ENCODE measurements around the gene TP53INP2.
"Not testable (repeated sequence)": the region's sequence is repeated elsewhere in the genome, so short reads cannot be mapped to it uniquely, and the experiment has no call there.

TP53INP2 gene

DNA sequence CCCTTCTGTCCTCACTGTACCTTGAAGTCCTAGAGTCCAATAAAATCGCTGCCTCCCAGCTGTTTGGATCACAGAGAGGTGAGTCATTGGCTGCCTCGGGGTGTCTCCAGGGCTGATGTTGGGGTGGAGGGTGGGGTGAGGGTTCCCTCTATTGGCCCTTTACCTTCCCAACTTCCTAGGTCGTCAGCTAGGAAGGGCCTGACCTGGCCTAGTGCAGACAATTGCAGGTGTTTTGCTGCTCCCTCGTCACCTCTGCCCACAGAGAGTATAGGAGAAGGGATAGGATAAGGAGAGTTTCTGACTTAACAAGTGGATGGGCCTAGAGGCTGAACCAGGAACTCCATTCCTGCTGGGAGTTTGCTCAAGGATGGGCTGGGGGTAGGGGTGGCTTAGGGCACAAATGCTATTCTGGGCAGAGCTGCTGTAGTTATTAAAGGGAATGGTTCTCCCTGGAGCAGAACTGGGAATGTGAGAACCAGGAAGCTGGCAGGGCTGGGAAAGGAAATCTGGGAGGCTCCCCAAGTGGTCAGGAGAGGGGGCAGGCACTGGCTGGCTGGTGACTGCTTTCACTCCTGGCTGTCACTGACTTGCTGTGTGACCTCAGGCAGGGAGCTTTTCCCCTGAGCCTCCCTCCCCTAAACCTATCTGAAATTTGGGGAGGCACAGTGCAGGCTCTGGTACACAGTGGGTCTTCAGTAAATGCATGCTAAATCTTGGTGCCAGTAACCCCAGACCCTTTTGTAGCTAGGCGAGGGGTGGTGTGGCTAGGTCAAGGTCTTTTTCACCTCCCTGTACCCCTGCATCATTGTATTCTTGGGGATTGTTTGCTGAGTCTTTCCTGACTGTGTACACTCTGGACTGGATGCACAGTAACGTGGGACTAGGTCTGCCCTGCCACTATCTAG lies 1.5 kb downstream of the TP53INP2 start:
- no peak for DNase-seq (ENCODE audit: low read depth)

DNA sequence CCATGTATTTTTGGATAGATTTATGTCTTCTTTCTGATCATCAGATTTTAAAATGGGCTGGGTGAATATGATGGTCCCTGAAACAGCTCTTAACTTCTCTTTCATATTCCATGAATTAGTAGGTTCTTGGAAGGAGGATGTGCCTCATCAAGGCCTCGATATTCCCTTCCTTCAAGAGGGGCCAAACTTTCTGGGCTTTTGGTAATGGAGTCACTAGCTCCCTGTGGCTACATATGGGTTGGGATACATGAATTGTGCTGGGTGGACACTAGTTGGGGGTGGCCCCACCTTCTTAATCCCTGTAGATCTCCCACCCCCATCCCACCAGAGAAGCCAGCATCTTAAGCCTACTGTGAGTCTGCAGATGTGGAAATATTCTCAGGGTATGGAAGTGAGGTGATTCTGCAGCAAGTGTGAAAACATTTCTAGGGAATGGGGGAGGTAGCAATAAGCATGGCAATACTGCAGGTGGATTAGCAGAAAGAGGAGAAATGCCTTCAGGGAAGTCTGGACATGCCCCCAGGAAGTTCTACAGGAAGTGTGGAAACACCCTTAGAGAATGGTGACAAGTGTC lies 2.2 kb downstream of the TP53INP2 start:
- no peak for DNase-seq (ENCODE audit: low read depth)

DNA sequence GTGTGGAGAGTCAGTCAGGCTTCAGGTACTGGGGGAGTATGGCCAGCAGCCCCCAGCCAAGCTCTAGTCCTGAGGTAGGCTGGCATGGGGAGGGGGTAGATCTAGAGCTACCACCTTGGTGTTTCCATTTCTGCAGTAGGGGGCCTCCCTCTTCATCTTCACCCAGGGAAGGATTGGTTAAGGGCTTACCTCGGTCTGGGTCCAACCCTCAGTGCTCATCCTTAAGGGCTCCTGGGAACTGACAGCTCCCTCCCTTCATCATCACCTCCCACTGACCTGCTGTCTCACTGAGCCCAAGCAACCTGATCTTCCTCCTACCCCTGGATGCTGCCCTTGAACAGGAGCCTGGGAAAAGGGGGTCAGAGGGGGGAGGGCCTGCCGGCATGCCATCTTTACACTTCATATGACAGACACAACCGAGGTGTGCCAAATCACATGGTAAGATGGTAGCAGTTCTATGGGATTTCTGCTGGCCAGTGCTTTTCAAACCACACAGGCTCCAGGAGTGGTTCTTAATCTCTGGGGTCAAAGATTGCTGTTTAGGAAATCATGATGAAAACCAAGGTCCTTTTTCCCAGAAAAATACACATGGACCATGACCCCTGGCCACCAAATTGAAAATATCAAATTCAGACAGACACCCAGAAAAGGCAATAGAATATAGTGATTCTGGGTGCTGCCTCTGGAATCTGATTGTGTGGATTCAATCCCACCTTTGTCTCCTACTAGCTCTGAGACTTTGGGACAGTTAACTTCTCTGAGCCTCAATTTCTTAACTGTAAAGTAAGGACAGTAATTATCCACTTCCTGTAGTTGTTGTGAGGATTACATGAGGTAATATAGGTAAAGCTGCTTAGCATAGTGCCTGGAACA lies 3.0 kb downstream of the TP53INP2 start:
- no peak for DNase-seq (ENCODE audit: low read depth)

DNA sequence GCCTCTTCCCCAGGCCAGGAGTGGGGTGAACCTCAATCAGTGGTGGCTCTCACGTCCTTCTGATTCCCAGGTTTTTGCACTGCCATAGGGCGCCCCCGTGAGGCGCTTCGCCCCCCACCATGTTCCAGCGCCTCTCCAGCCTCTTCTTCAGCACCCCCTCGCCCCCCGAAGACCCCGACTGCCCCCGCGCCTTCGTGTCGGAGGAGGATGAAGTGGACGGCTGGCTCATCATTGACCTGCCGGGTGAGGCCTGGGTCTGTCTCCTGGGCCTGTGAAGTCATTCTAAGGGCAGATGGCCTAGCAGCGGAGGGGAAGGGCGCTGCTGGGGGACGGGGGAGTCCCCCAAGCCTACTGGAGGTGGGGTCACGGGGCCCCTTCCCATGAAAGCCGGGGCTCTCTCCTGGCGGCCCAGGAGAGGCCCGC lies 4.5 kb downstream of the TP53INP2 start:
- DNase-seq (ENCODE audit: low read depth) = no peak

DNA sequence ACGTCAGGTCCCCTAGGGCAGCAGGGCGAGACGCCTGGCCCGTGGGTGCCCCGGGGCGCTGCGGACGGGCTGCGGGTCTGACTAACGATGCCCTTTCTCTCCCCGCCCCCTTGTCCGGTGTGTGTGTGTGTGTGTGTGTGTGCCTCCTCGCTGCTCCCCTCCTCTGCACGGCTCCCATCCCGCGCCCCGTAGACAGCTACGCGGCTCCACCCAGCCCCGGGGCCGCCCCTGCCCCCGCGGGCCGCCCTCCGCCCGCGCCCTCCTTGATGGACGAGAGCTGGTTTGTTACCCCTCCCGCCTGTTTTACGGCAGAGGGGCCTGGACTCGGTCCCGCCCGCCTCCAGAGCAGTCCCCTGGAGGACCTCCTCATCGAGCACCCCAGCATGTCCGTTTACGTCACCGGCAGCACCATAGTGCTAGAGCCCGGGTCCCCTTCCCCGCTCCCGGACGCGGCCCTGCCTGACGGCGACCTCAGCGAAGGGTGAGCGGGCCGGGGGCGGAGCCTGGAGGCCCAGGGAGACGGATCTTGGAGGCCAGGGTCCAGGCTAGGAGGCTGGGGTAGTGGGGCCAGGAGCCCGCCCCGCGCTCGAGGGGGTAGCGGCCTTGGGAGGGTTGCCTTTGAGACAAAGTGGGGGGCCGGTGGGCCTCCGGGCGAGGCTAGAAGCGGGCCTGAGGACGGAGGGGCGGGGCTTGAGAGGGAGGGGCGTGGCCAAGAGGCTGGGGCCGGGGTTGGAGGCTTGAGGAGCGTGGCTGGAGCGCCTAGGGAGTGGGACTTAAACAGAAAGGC lies 5.1 kb downstream of the TP53INP2 start:
- peak; percentile 43 for DNase-seq (ENCODE audit: low read depth)

DNA sequence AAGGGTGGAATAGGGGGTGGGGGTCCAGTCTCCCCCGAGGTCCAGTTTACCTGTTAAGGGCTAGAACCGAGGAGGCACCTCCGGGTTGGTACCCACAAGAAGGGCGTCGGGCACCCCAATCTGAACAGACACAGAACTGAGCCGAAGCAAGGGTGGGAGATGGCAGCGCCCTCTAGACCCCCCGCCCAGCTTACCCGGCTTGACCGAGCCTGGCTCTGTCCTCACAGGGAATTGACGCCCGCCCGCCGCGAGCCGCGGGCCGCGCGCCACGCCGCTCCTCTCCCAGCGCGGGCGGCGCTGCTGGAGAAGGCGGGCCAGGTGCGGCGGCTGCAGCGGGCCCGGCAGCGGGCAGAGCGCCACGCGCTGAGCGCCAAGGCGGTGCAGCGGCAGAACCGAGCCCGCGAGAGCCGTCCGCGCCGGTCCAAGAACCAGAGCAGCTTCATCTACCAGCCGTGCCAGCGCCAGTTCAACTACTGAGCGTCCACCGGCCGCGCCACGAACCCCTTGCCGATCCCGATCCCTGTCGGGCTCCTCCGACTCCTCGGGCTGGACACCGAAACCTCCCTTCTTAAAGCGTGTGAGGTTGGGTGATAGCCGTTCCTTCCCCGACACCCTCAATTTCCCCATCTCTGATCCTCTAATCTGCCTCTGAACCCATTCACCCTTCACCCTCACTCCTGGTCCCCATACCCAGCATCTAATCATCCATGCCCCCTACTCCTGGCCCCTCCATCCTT lies 5.9 kb downstream of the TP53INP2 start:
- DNase-seq (ENCODE audit: low read depth) = peak; percentile 50

DNA sequence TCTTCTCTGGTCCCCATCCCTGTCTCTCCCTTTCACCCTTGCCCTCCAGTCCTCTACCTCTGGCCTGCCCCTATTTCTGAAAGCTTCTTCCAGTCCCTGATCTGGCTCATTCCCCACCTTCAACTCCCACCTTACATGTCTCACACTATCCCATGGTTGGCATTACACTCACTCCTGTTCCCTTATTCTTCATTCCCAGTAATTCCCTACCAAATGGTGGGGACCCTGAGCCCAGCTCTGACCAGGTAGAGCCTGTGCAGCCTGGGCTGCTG lies 6.4 kb downstream of the TP53INP2 start:
- DNase-seq (ENCODE audit: low read depth) = no peak

DNA sequence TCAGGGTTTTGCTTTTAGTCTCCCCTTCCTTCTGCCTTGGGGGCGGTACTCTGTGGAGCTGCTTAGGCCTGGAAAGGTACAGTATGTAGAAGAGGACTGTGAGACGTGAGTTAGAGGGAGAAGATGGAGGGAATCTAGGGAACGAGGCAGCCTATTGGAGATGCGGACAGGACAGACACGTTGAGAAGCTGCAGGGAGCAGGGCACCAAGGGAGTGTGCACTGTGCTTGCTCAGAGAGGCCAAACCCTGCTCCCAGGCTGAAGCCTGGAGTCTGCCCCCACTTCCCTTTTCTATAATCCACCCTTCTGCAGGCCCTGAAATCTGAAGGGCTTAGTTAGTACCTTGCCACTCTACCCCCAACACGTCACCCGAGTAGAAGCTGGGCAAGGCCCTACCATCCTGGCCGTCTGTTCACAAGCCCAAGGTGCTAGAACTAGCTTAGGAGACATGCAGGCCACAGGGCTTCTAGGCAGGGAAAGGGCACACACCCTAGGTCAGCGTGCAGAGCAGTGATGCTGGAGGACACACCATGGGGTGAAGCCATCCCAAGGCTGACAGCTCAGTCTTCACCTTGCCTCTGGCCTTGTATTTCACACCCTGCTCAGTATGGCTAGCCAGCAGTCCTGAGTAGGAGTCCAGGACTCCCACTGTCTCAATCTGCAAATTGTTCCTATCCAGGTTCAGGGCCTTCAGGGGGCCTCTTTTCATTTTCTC lies 6.9 kb downstream of the TP53INP2 start:
- no peak for DNase-seq (ENCODE audit: low read depth)

DNA sequence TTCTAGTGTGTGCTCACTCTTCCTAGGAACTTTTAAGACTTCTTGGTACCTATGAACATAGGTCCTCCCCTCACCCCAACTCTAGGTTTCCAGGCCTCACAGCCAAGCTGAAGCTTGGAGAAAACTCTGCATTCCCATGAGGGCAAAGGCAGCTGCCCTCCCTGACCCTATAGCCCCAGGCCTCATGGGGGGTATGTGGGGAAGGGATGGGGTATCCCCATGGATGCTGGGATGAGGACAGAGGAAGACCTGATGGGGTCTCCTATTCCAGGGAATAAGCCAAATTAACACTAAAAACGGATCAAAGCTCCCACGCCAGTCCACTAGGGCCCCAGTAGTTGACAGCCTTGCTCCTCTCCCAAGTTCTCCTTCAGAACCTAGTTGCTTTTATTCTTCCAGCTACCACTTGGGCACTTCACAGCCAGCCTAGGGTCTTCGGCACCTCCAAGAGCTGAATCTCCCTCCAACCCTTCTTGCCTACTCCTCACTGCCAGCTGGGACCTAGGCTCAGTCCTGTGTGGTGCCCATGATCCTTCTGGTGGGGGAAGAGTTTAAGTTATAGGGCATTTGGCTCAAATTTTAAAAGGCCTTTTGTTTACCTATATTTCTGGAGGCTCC lies 7.8 kb downstream of the TP53INP2 start:
- DNase-seq (ENCODE audit: low read depth) = no peak

DNA sequence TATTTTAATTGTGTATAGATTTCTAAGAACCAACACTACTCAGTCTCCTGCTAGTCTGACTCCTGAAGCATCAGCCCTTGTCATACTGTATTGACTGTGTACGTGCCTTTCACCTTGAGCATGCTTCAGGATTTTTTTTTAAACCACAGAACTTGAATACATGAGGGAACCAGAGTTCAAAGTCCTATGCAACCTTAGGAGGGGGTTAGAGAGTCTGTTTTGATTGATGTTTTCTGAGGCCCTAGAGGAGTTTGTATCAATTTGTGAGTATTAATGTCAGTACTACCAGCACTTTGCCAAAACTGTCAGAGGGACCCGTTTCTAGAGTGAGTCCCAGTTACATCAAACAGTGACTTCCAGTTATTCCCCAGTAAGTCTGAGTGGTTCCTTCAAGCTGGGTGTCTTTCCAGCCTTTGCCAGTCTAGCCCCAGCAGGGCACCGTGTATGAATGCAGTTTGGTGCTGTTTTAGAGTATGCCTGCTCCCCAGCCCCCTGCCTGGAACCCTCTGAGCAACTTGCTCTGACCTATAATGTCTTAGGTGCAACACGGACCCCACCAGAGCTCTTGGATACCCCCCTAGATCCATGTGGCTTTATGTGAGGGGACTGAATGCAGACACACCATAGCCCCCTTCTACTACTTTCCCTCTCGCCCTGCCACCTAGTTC lies 8.5 kb downstream of the TP53INP2 start:
- DNase-seq (ENCODE audit: low read depth) = no peak

DNA sequence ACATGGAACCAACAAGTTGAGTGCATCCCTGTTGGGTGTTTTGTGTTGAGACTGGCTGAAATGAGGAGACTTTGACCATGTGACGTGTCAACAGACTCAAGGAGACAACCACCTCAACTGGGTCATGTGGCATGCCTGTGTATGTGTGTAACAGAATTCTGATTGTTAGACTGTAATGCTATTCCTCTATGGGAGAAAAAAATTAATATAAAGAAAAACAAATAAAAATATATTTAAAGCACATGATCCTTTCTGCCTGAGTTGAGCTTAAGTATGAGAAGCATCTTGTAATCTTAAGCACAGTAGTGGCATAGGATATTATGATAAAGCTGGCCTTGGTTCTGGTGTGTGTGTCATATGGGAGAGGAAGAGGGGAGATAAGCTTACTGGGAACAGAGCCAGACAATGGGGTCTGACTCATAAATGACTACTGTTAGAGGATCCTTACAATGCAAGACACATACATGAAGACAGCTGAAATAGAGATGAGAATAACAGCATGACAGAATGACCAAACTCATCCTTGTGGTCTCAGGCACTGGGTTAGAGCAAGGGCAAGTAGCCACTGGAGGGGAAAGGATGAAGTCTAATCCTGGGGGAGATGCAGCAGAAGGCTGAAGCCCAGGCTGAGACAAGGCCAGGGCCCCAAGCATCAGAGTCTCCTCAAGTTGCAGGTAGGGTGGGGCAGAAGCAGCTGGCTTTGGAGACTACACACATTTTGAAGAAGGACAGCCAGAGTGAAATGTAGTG lies 9.2 kb downstream of the TP53INP2 start:
- peak; percentile 99 for DNase-seq (ENCODE audit: low read depth)

DNA sequence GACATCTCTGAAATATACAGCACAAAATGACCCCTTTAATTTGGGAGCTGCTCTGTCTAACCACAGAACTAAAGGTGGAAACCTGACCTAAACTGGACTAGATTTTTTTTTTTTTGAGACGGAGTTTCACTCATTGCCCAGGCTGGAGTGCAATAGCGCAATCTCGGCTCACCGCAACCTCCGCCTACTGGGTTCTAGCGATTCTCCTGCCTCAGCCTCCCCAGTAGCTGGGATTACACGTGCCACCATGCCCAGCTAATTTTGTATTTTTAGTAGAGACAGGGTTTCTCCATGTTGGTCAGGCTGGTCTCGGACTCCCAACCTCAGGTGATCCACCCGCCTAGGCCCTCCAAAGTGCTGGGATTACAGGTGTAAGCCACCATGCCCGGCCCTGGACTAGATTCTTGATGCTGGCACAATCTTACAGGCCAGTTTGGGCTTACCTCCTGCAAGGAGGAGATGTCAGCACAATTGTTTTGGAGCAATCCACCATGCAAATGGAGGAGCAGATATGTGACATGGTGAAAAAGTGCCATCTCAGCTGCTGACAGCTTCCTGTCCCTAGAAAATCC lies 9.9 kb downstream of the TP53INP2 start:
- not testable (repeated sequence) for DNase-seq (ENCODE audit: low read depth)

DNA sequence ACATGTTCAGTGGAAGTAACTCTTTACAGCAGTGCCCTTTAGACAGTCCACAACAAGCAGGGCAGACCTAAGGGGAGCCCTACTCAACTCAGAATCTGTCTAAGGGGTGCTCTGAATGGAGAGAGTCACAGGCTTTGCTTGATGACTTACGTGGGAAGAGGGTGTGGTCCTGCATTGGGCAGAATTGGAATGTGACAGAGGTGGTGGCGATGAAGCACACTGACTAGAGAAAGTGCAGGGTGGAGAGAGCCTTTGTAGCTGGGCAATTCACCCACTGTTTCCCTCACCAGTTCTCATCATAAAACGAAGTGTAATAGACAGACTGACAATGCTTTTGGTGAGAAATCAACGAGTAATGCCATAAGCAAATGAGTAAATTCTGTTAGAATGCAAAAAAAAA lies 11.2 kb downstream of the TP53INP2 start:
- no peak for DNase-seq (ENCODE audit: low read depth)

DNA sequence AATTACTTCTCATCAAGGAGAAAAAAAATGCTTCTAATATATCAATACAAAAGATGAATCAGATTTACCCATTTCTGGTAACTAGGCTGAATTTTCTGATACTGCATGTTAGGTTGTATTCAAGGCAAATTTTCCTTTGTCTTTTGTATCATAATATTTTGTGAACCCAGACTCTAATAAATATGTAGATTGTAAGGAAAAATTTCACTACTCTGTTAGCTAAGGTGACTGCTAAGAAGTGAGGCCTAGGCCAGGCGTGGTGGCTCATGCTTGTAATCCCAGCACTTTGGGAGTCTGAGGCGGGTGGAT lies 12.7 kb downstream of the TP53INP2 start:
- no peak for DNase-seq (ENCODE audit: low read depth)

DNA sequence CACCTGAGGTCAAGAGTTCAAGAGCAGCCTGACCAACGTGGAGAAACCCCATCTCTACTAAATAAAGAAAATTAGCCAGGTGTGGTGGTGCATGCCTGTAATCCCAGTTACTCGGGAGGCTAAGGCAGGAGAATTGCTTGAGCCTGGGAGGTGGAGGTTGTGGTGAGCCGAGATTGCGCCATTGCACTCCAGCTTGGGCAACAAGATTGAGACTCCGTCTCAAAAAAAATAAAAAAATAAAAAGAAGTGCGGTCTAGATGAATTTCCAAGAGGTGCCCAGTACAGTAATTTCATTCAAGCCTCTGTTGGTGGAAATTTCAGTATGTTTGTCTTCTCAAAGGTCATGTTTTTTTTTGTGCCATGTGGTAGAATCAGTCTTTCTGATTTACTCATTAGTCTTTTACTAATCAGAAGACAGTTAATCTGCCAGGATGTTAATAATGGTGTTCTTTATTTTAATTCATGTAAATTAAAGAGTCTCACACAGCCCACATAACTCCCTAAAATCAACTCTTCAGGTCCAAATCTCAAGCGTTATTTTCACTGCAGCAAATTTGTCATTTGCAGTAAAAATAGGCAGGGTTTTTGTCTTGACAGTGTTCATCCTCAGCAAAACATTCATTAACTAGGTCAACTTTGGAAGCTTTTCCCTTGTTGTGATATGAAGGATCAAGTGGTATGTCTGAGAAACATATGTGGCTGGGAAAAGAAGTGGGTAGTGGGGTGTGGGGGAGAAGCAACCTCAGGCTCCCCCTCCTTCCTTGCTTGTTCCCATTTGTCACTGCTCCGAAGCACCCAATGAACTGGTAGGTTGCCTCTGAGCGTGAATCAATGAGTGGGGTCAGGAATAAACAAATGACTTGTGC lies 13.3 kb downstream of the TP53INP2 start:
- no peak for DNase-seq (ENCODE audit: low read depth)

DNA sequence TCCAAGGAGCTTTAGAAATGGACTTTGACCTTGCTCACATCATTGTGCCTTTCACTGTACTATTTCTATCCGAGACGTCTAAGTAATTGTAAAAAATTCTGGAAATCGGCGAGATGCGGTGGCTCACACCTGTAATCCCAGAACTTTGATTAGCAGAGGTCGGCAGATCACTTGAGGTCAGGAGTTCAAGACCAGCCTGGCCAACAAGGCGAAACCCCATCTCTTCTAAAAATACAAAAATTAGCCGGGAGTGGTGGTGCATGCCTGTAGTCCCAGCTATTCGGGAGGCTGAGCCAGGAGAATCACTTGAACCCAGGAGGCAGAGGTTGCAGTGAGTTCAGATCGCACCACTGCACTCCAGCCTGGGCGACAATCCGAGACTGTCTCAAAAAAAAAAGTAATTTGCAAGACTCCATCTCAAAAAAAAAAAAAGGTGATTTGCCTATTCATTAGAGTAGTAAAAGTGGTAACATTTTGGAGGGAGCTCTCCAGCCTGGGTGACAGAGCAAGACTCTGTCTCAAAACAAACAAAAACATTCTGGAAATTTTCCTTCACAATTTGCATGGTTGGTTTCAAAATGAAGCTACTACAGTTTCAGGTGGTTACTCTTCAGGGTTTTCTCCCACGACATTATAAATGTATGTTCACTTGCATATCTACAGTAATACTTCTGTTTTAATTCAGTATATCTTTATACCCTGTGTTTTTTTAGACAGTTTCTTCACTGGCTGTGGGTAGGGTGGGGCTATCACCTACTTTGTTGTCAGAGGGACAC lies 15.3 kb downstream of the TP53INP2 start:
- DNase-seq (ENCODE audit: low read depth) = not testable (repeated sequence)

DNA sequence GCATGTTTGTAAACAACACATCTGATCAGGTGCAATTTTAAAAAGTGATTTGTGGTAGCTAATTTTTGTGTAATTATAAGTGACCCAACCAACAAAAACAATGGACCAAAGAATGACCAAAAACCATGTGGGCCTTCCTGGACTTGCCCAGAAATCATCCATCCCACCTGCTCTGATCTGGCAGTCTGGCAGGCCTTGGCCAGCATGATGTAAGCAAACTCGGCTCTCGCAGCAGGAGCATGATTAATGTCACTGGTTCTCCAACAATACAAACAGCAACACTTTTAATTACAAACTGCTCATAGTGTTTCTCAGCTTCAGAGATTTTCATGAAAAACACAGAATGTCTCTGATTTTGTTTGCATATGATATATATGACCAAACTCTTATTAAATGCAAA lies 16.1 kb downstream of the TP53INP2 start:
- no peak for DNase-seq (ENCODE audit: low read depth)

Measured in HS-5 (cell line).